K562 (cell line): ENCODE data around the gene PPM1D.

ENCODE experiments used
- ARID1B ChIP-seq: fragments of 450-650 bp; IDR thresholded peaks from 2 replicates; pipeline ENCODE4 v1.6.1; 2016; ENCODE audit warnings: antibody characterized with exemption, mild to moderate bottlenecking, inconsistent platforms
- CC2D1A ChIP-seq: fragments of 450-650 bp; IDR thresholded peaks from 2 replicates; pipeline ENCODE4 v1.6.1; 2017; ENCODE audit warnings: mild to moderate bottlenecking
- CHD7 ChIP-seq: fragments of 200-600 bp; sonication (generic); IDR thresholded peaks from one replicate; pipeline ENCODE4 v1.6.1; 2012; ENCODE audit warnings: mild to moderate bottlenecking, low read depth, low read length, inconsistent platforms
- CTCF ChIP-seq, 3 experiments: IDR thresholded peaks in 2 of 3; conservative IDR thresholded peaks in 1 of 3; 2 replicates each; pipeline ENCODE4 v1.5.1; 2011 to 2012; ENCODE audit warnings: low read length in 3 of 3, mild to moderate bottlenecking in 3 of 3, control low read depth in 2 of 3, improper control_type of control experiment in 1 of 3, inconsistent platforms in 1 of 3, low read depth in 1 of 3, mixed read lengths in 1 of 3, moderate library complexity in 1 of 3; ENCODE audit not compliant: insufficient read depth in 2 of 3
- ETV6 ChIP-seq, 3 experiments: fragments of 150-350 bp in 1 of 3; sonication (generic) in 1 of 3; formaldehyde crosslinking in 1 of 3; IDR thresholded peaks; 2 replicates each; pipeline versions ENCODE4 v1.6.1 to v1.8.0; 2014 to 2022; ENCODE audit warnings: borderline replicate concordance in 2 of 3, low read depth in 2 of 3, antibody characterized with exemption in 1 of 3, low read length in 1 of 3, mild to moderate bottlenecking in 1 of 3, missing genetic modification reagents in 1 of 3
- FOS ChIP-seq: IDR thresholded peaks from 3 replicates; pipeline ENCODE4 v1.6.1; 2011; ENCODE audit not compliant: insufficient read length; ENCODE audit errors: extremely low read depth
- JUNB ChIP-seq: fragments of 450-650 bp; formaldehyde crosslinking; conservative IDR thresholded peaks from 2 replicates; pipeline ENCODE4 v1.4.0; 2020; ENCODE audit warnings: mild to moderate bottlenecking
- KDM4B ChIP-seq, 2 experiments: fragments of 450-650 bp in 1 of 2; sonication (generic) in 1 of 2; IDR thresholded peaks; 2 replicates each; pipeline ENCODE4 v1.6.1; 2016 to 2017; ENCODE audit warnings: borderline replicate concordance in 2 of 2, antibody characterized with exemption in 1 of 2, low read depth in 1 of 2, mild to moderate bottlenecking in 1 of 2
- MEF2D ChIP-seq: conservative IDR thresholded peaks from 2 replicates; pipeline ENCODE4 v1.6.1; 2016; ENCODE audit warnings: low read depth, missing genetic modification characterization, missing compliant biosample characterization
- NCOR1 ChIP-seq: fragments of 450-650 bp; IDR thresholded peaks from 2 replicates; pipeline ENCODE4 v1.6.1; 2016; ENCODE audit warnings: mild to moderate bottlenecking, moderate library complexity
- POLR2A ChIP-seq: fragments of 450-650 bp; conservative IDR thresholded peaks from 2 replicates; pipeline ENCODE4 v1.6.1; 2016
- POLR2AphosphoS2 ChIP-seq: IDR thresholded peaks from 2 replicates; pipeline ENCODE4 v1.6.1; 2012; ENCODE audit warnings: low read length, improper control_type of control experiment
- STAT5B ChIP-seq: fragments of 250-450 bp; sonication (Bioruptor Pico); IDR thresholded peaks from 2 replicates; pipeline ENCODE4 v1.8.0; 2021; ENCODE audit warnings: mild to moderate bottlenecking, inconsistent platforms
- ZNF644 ChIP-seq: fragments of 200-800 bp; sonication (Bioruptor generic); IDR thresholded peaks from 2 replicates; pipeline ENCODE4 v1.6.1; 2016; ENCODE audit warnings: low read depth, missing genetic modification characterization, missing compliant biosample characterization

DNA sequence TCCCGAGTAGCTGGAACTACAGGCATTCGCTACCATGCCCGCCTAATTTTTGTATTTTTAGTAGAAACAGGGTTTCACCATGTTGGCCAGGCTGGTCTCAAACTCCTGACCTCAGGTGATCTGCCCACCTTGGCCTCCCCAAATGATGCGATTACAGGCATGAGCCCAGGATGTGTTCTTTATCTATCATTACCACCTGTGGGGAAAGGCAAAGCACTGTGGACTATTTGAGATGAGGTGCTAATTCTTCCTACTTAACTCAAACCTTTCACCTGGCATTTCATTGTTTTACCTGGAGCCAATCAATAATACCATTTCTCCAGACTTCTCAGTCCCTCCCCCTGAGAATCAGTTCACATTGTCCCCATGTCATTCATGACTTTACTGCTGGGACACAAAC lies 20.4 kb upstream of the PPM1D start:
- TF ChIP-seq POLR2A: no peak
- TF ChIP-seq JUNB (CRISPR knock-in tag): no peak
- TF ChIP-seq STAT5B (CRISPR knock-in tag): no peak
- TF ChIP-seq FOS: no peak
- no peak for TF ChIP-seq CC2D1A
- TF ChIP-seq ETV6 (IDR thresholded peaks at IDR 0.05; ENCODE audit: borderline replicate concordance in 1 of 2, low read depth in 2 of 2, low read length in 1 of 2): no peak
- no peak for TF ChIP-seq ETV6 (CRISPR knock-in tag; IDR thresholded peaks at IDR 0.05; ENCODE audit: borderline replicate concordance)
- TF ChIP-seq NCOR1: no peak
- TF ChIP-seq MEF2D (tag): no peak
- TF ChIP-seq POLR2AphosphoS2: no peak
- TF ChIP-seq CTCF (IDR thresholded peaks at IDR 0.05 in 2 of 3, conservative IDR thresholded peaks at IDR 0.05 in 1 of 3; ENCODE audit: insufficient read depth in 2 of 3, low read depth in 1 of 3, low read length in 3 of 3): no peak
- no peak for TF ChIP-seq KDM4B (IDR thresholded peaks at IDR 0.05; ENCODE audit: borderline replicate concordance in 2 of 2, low read depth in 1 of 2)
- TF ChIP-seq CHD7: no peak
- no peak for TF ChIP-seq ARID1B
- no peak for TF ChIP-seq ZNF644 (tag)
